Right atrium auricular region (tissue), 2 donors: ENCODE measurements around the gene ENGASE. TPM values are rescaled to one million over a fixed set of nuclear protein-coding genes. Genes with fewer than 3 reads are reported as not detected.

Experiments
- DNase-seq: peaks from one replicate; pipeline ENCODE4 v3.0.0-alpha.2; 2019; ENCODE audit warnings: low spot score
- H3K27ac ChIP-seq, 2 donors: fragments of 200-600 bp; sonication (generic); 1 replicate in 1 of 2; 2 replicates in 1 of 2; pipeline ENCODE4 v1.5.1; 2016 to 2019
- H3K27me3 ChIP-seq, 2 donors: fragments of 200-600 bp; sonication (generic); one replicate each; pipeline versions ENCODE4 v1.5.1 to v1.6.0; 2017 to 2019
- H3K36me3 ChIP-seq: fragments of 200-600 bp; sonication (generic); one replicate; pipeline ENCODE4 v1.5.1; 2016
- H3K4me1 ChIP-seq, 2 donors: fragments of 200-600 bp; sonication (generic); one replicate each; pipeline versions ENCODE4 v1.5.1 to v1.6.0; 2017 to 2019
- H3K4me3 ChIP-seq, 2 donors: fragments of 200-600 bp; sonication (generic); 1 replicate in 1 of 2; 2 replicates in 1 of 2; pipeline ENCODE4 v1.5.1; 2017 to 2019; ENCODE audit warnings: mild to moderate bottlenecking in 1 of 2, moderate library complexity in 1 of 2
- H3K9me3 ChIP-seq, 2 donors: fragments of 200-600 bp; sonication (generic); one replicate each; pipeline ENCODE4 v1.5.1; 2019
- CTCF ChIP-seq, 2 donors: fragments of 200-600 bp; sonication (generic); IDR thresholded peaks; one replicate each; pipeline ENCODE4 v1.5.1; 2019; ENCODE audit warnings: antibody characterized with exemption in 2 of 2
- total RNA-seq, 2 donors: library from RNA; depleted of rRNA; stranded (reverse); fragments of >200 nt; gene quantifications; one replicate each; pipeline ENCODE4 v1.1.0, GENCODE V29; 2016

The ENGASE gene
- total RNA-seq, 2 donors from 2014 or later, result 7.7 to 13.5 TPM

- H3K27me3 ChIP-seq, result no peaks in the 10 kb centered on the region
- no peaks in the 10 kb centered on the region for H3K9me3 ChIP-seq
- TF ChIP-seq CTCF (IDR thresholded peaks at IDR 0.05), result no peak
- H3K4me3 ChIP-seq, result no peak overlapping the region
- DNase-seq, result no peak
- H3K4me1 ChIP-seq, result peaks cover 0 to 63% of the 10 kb centered on the region in 2 donors
- H3K27ac ChIP-seq, result peak overlapping the region in 1 of 2 donors; percentile 58
- peaks cover 4% of the 10 kb centered on the region for H3K36me3 ChIP-seq
These were observed 41.5 kb upstream of the ENGASE start for GRCh38 chr17:79033046-79033616.

GRCh38 chr17:79033741-79034501, 40.7 kb upstream of the ENGASE start:
- Histone ChIP-seq H3K27ac (peak overlapping the region; percentile 47 to 58), H3K4me1 (peaks cover 0 to 61% of the 10 kb centered on the region in 2 donors), H3K27me3 (no peaks in the 10 kb centered on the region), H3K36me3 (peaks cover 11% of the 10 kb centered on the region), H3K9me3 (no peaks in the 10 kb centered on the region), H3K4me3 (no peak overlapping the region)
- no peak for DNase-seq
- no peak for TF ChIP-seq CTCF (IDR thresholded peaks at IDR 0.05)

GRCh38 chr17:79034931-79035485, 39.6 kb upstream of the ENGASE start:
- peaks cover 11% of the 10 kb centered on the region for H3K36me3 ChIP-seq
- peaks cover 0 to 56% of the 10 kb centered on the region in 2 donors for H3K4me1 ChIP-seq
- no peak overlapping the region for H3K4me3 ChIP-seq
- H3K27ac ChIP-seq, result peak overlapping the region in 1 of 2 donors; percentile 58
- no peaks in the 10 kb centered on the region for H3K27me3 ChIP-seq
- H3K9me3 ChIP-seq, result no peaks in the 10 kb centered on the region
- no peak for TF ChIP-seq CTCF (IDR thresholded peaks at IDR 0.05)
- no peak for DNase-seq

- H3K27ac ChIP-seq, result no peak overlapping the region
- no peak for TF ChIP-seq CTCF (IDR thresholded peaks at IDR 0.05)
- peaks cover 0 to 56% of the 10 kb centered on the region in 2 donors for H3K4me1 ChIP-seq
- no peak for DNase-seq
- H3K27me3 ChIP-seq, result no peaks in the 10 kb centered on the region
- no peak overlapping the region for H3K4me3 ChIP-seq
- H3K9me3 ChIP-seq, result no peaks in the 10 kb centered on the region
- H3K36me3 ChIP-seq, result peaks cover 14% of the 10 kb centered on the region
These were observed 38.9 kb upstream of the ENGASE start for GRCh38 chr17:79035686-79036085.

GRCh38 chr17:79036181-79036580, 38.4 kb upstream of the ENGASE start:
- Histone ChIP-seq H3K9me3 (no peaks in the 10 kb centered on the region), H3K4me3 (no peak overlapping the region), H3K4me1 (peaks cover 0 to 56% of the 10 kb centered on the region in 2 donors), H3K36me3 (peaks cover 14% of the 10 kb centered on the region), H3K27ac (peak overlapping the region in 1 of 2 donors; percentile 42), H3K27me3 (no peaks in the 10 kb centered on the region)
- no peak for TF ChIP-seq CTCF (IDR thresholded peaks at IDR 0.05)
- no peak for DNase-seq
